ENCODE results near the gene GNA12.

DNA sequence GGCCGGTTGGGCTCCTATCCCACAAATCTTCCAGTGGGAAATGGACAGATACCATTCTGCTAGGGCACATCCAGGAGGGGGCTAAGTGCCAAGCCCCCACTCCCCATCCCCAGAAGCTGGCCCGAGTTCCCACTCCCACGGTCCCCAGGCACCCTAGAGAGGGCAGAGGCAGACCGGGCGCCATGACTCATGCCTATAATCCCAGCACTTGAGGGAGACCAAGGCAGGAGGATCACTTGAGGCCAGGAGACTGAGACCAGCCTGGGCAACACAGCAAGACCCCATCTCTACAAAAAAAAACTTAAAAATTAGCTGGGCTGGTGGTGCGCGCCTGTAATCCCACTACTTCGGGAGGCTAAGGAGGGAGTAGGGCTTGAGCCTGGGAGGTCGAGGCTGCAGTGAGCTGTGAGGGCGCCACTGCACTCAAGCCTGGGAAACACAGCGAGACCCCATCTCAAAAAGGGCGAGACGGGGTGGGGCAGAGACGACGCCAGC is 870 bp downstream of the GNA12 start:
- TF ChIP-seq, protein P1, sequence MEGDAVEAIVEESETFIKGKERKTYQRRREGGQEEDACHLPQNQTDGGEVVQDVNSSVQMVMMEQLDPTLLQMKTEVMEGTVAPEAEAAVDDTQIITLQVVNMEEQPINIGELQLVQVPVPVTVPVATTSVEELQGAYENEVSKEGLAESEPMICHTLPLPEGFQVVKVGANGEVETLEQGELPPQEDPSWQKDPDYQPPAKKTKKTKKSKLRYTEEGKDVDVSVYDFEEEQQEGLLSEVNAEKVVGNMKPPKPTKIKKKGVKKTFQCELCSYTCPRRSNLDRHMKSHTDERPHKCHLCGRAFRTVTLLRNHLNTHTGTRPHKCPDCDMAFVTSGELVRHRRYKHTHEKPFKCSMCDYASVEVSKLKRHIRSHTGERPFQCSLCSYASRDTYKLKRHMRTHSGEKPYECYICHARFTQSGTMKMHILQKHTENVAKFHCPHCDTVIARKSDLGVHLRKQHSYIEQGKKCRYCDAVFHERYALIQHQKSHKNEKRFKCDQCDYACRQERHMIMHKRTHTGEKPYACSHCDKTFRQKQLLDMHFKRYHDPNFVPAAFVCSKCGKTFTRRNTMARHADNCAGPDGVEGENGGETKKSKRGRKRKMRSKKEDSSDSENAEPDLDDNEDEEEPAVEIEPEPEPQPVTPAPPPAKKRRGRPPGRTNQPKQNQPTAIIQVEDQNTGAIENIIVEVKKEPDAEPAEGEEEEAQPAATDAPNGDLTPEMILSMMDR (IDR thresholded peaks at IDR 0.05) = no peak
- TF ChIP-seq POLR2A (IDR thresholded peaks at IDR 0.05) = no peak

All from lower leg skin (tissue), 3 donors.